HG03060 (cell line): Measurements from ENCODE around the gene IL17RD.

Experiments used
- ATAC-seq: cut with Tn5 transposase; IDR thresholded peaks from one replicate; pipeline ENCODE4 v1.9.1; 2021; ENCODE audit warnings: low read depth, moderate number of reproducible peaks; ENCODE audit not compliant: unreplicated experiment

IL17RD gene

GRCh38 chr3:57133157-57133556 is 32.0 kb downstream of the IL17RD start:
- ATAC-seq = no peak

- ATAC-seq = no peak
Measured at GRCh38 chr3:57132674-57133073, 32.5 kb downstream of the IL17RD start.

GRCh38 chr3:57131210-57131588 is 34.0 kb downstream of the IL17RD start:
- no peak for ATAC-seq

- ATAC-seq = no peak
Measured at GRCh38 chr3:57130571-57131209, 34.5 kb downstream of the IL17RD start.

GRCh38 chr3:57128826-57129667 is 36.1 kb downstream of the IL17RD start:
- no peak for ATAC-seq

GRCh38 chr3:57127891-57128518 is 37.1 kb downstream of the IL17RD start:
- ATAC-seq = no peak

GRCh38 chr3:57126244-57126643 is 38.9 kb downstream of the IL17RD start:
- ATAC-seq = no peak

GRCh38 chr3:57120451-57121174 is 44.5 kb downstream of the IL17RD start:
- ATAC-seq = no peak

- ATAC-seq = no peak
Measured at GRCh38 chr3:57120040-57120439, 45.1 kb downstream of the IL17RD start.

- ATAC-seq = no peak
Measured at GRCh38 chr3:57118254-57118653, 46.9 kb downstream of the IL17RD start.

GRCh38 chr3:57116501-57116900 is 48.7 kb downstream of the IL17RD start:
- no peak for ATAC-seq

GRCh38 chr3:57112206-57112605 is 52.9 kb downstream of the IL17RD start:
- ATAC-seq = no peak

GRCh38 chr3:57110798-57111197 is 54.4 kb downstream of the IL17RD start:
- ATAC-seq = no peak

- ATAC-seq = no peak
Measured at GRCh38 chr3:57110214-57110613, 54.9 kb downstream of the IL17RD start.

GRCh38 chr3:57109437-57110199 is 55.5 kb downstream of the IL17RD start:
- no peak for ATAC-seq

GRCh38 chr3:57108684-57109083 is 56.5 kb downstream of the IL17RD start:
- no peak for ATAC-seq

GRCh38 chr3:57105585-57105984 is 59.6 kb downstream of the IL17RD start:
- no peak for ATAC-seq

GRCh38 chr3:57100046-57100695 is 65.0 kb downstream of the IL17RD start:
- ATAC-seq = no peak

GRCh38 chr3:57098418-57099310 is 66.5 kb downstream of the IL17RD start:
- ATAC-seq = no peak
